ENCODE results near the gene MBD2. TPM values are rescaled to one million over a fixed set of nuclear protein-coding genes. Genes with fewer than 3 reads are reported as not detected.

Gene MBD2
- total and polyA plus RNA-seq, 2 of the 8 experiments (the other 6 are each of a cell fraction or from before 2014, with no cell fraction given) = 36.2 to 52.7 TPM

GRCh38 chr18:54257015-54257414 lies 32.5 kb upstream of the MBD2 start (continued):
- TF ChIP-seq SIN3A (conservative IDR thresholded peaks at IDR 0.05 in 1 of 2, IDR thresholded peaks at IDR 0.05 in 1 of 2; ENCODE audit: low read depth in 1 of 2, low read length in 2 of 2) = no peak
- no peak for TF ChIP-seq SP1 (IDR thresholded peaks at IDR 0.05; ENCODE audit: low read depth, low read length)

Measured in H1 (cell line).